ENCODE results near the gene C1orf226.

The C1orf226 gene

DNA sequence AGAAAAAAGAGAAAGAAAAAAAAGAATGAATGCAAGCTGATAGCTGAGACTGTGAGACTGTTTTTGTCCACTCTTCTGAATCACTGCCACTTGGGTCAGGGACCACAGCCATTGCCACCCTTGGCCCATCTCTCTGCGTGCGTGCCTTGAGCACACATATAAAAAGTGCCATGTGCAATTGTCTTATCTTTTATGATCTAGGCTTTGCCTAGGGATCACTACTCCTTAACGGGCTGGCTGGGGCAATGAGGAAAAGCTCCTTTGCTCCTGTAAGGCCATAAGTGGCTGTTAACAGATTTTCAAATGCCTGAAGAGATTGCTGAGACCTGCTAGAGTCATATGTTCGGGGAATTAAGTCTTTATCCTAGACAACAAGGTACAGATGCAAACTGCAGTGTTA lies 13.1 kb upstream of the C1orf226 start:
- TF ChIP-seq EP300 (IDR thresholded peaks at IDR 0.05; ENCODE audit: borderline replicate concordance), result no peak
- no peak for TF ChIP-seq RAD21 (IDR thresholded peaks at IDR 0.05; ENCODE audit: low read depth)
- TF ChIP-seq YY1 (IDR thresholded peaks at IDR 0.05; ENCODE audit: low read depth), result no peak
- no peak for TF ChIP-seq ZBTB7A (IDR thresholded peaks at IDR 0.05; ENCODE audit: low read depth)
- TF ChIP-seq, protein P1, sequence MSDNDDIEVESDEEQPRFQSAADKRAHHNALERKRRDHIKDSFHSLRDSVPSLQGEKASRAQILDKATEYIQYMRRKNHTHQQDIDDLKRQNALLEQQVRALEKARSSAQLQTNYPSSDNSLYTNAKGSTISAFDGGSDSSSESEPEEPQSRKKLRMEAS (IDR thresholded peaks at IDR 0.05), result no peak
- no peak for TF ChIP-seq NFIC (IDR thresholded peaks at IDR 0.05)
- TF ChIP-seq EGR1 (IDR thresholded peaks at IDR 0.05), result no peak

DNA sequence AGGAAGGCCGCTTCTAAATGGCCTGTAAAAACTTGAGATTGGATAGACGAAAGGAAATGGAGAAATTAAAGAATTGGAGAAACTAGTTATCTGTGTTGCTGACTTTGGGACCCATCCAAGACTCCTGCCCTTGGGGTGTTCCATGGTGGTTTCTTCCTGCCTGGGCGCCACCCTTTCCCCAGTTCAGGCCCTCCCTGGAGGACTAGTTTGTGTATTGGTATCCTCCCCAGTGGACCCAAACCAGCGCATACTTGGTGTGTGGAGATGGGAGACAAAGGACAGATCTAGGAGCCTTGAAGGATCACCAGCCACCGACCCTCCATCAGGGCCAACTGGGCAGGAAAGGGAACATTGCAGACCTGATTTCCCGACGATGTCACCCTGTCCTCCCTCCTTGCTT lies 12.0 kb upstream of the C1orf226 start:
- TF ChIP-seq, protein P2, sequence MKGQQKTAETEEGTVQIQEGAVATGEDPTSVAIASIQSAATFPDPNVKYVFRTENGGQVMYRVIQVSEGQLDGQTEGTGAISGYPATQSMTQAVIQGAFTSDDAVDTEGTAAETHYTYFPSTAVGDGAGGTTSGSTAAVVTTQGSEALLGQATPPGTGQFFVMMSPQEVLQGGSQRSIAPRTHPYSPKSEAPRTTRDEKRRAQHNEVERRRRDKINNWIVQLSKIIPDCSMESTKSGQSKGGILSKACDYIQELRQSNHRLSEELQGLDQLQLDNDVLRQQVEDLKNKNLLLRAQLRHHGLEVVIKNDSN (IDR thresholded peaks at IDR 0.05), result no peak
- no peak for TF ChIP-seq TAF1 (IDR thresholded peaks at IDR 0.05; ENCODE audit: low read depth)
- no peak for TF ChIP-seq YY1 (IDR thresholded peaks at IDR 0.05; ENCODE audit: low read depth)
- TF ChIP-seq EGR1 (IDR thresholded peaks at IDR 0.05), result no peak
- TF ChIP-seq, protein P1 (IDR thresholded peaks at IDR 0.05), result no peak
- TF ChIP-seq, protein P3, sequence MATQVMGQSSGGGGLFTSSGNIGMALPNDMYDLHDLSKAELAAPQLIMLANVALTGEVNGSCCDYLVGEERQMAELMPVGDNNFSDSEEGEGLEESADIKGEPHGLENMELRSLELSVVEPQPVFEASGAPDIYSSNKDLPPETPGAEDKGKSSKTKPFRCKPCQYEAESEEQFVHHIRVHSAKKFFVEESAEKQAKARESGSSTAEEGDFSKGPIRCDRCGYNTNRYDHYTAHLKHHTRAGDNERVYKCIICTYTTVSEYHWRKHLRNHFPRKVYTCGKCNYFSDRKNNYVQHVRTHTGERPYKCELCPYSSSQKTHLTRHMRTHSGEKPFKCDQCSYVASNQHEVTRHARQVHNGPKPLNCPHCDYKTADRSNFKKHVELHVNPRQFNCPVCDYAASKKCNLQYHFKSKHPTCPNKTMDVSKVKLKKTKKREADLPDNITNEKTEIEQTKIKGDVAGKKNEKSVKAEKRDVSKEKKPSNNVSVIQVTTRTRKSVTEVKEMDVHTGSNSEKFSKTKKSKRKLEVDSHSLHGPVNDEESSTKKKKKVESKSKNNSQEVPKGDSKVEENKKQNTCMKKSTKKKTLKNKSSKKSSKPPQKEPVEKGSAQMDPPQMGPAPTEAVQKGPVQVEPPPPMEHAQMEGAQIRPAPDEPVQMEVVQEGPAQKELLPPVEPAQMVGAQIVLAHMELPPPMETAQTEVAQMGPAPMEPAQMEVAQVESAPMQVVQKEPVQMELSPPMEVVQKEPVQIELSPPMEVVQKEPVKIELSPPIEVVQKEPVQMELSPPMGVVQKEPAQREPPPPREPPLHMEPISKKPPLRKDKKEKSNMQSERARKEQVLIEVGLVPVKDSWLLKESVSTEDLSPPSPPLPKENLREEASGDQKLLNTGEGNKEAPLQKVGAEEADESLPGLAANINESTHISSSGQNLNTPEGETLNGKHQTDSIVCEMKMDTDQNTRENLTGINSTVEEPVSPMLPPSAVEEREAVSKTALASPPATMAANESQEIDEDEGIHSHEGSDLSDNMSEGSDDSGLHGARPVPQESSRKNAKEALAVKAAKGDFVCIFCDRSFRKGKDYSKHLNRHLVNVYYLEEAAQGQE (IDR thresholded peaks at IDR 0.05; ENCODE audit: low read depth), result no peak
- TF ChIP-seq ZBTB7A (IDR thresholded peaks at IDR 0.05; ENCODE audit: low read depth), result no peak
- no peak for TF ChIP-seq TEAD4 (IDR thresholded peaks at IDR 0.05)
- TF ChIP-seq CEBPB (IDR thresholded peaks at IDR 0.05), result no peak
- TF ChIP-seq RAD21 (IDR thresholded peaks at IDR 0.05; ENCODE audit: low read depth), result no peak
- no peak for TF ChIP-seq CREB1 (IDR thresholded peaks at IDR 0.05; ENCODE audit: low read depth)

DNA sequence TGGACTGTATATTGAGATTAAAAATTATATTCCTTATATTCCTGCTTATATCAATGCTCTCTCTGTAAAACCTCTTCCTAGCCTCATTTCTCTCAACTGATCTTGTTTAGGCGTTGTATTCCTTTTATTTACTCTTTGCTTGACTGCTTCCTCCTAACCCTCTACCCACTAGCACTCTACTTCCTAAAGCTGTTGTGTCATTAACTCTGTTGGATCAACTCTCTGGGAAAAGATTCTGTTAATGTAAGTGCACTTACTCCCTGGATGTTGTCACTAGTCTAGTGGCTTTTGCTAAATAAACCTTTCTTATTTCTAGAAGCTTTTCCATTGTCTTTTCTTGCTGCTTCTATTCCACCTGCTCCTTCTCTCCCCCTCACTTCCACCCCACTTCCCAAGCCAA lies 11.4 kb upstream of the C1orf226 start:
- TF ChIP-seq TAF1 (IDR thresholded peaks at IDR 0.05; ENCODE audit: low read depth) (no peak), RAD21 (IDR thresholded peaks at IDR 0.05; ENCODE audit: low read depth) (no peak)

DNA sequence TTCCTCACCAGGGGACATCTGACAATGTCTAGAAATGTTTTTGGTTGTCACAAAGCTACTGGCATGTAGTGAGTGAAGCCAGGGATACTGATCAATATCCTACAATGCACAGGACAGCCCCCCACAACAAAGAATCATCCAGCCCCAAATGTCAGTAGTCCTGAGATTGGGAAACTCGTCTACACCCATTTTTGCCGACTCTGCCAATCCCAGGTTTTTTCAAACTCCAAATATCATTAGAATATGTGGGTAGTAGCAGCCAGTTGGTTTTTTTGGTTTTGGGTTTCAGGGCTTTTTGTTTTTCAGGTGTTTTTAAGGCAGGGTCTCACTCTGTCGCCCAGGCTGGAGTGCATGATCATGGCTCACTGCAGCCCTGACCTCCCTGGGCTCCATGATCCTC lies 10.8 kb upstream of the C1orf226 start:
- TF ChIP-seq CREB1 (IDR thresholded peaks at IDR 0.05; ENCODE audit: low read depth) (no peak), RAD21 (IDR thresholded peaks at IDR 0.05; ENCODE audit: low read depth) (no peak), EGR1 (IDR thresholded peaks at IDR 0.05) (no peak), EP300 (IDR thresholded peaks at IDR 0.05; ENCODE audit: borderline replicate concordance) (no peak), FOXM1 (IDR thresholded peaks at IDR 0.05; ENCODE audit: borderline replicate concordance, low read depth) (no peak), ZBTB7A (IDR thresholded peaks at IDR 0.05; ENCODE audit: low read depth) (no peak), TEAD4 (IDR thresholded peaks at IDR 0.05) (no peak), TCF12 (IDR thresholded peaks at IDR 0.05; ENCODE audit: low read depth) (no peak), YY1 (IDR thresholded peaks at IDR 0.05; ENCODE audit: low read depth) (no peak), TAF1 (IDR thresholded peaks at IDR 0.05; ENCODE audit: low read depth) (no peak), NFIC (IDR thresholded peaks at IDR 0.05) (no peak), CEBPB (IDR thresholded peaks at IDR 0.05) (no peak)
- TF ChIP-seq, protein P2 (IDR thresholded peaks at IDR 0.05), result no peak
- TF ChIP-seq, protein P1 (IDR thresholded peaks at IDR 0.05), result no peak
- TF ChIP-seq, protein P3 (IDR thresholded peaks at IDR 0.05; ENCODE audit: low read depth), result no peak

DNA sequence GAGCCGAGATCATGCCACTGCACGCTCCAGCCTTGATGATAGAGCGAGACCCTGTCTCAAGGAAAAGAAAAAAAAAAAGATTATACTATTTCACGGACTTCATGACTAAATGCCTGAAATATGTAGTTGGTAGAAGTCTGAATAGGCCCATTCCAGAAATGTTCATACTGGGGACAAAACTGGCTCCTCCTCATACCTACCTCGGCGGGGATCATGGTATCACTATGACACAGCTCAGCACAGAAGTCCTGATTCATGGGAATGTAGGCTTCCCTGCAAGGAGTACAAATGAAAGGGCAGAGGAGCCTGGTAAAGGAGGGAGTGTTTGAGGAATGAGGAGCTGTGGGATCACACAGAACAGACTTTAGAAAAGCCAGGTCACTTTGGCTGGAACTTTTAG lies 9.9 kb upstream of the C1orf226 start:
- TF ChIP-seq, protein P2 (IDR thresholded peaks at IDR 0.05), result no peak
- no peak for TF ChIP-seq TEAD4 (IDR thresholded peaks at IDR 0.05)
- no peak for TF ChIP-seq EGR1 (IDR thresholded peaks at IDR 0.05)
- no peak for TF ChIP-seq YY1 (IDR thresholded peaks at IDR 0.05; ENCODE audit: low read depth)
- TF ChIP-seq, protein P3 (IDR thresholded peaks at IDR 0.05; ENCODE audit: low read depth), result no peak
- no peak for TF ChIP-seq FOXM1 (IDR thresholded peaks at IDR 0.05; ENCODE audit: borderline replicate concordance, low read depth)
- no peak for TF ChIP-seq TAF1 (IDR thresholded peaks at IDR 0.05; ENCODE audit: low read depth)
- TF ChIP-seq CEBPB (IDR thresholded peaks at IDR 0.05), result no peak
- no peak for TF ChIP-seq CREB1 (IDR thresholded peaks at IDR 0.05; ENCODE audit: low read depth)
- TF ChIP-seq, protein P1 (IDR thresholded peaks at IDR 0.05), result no peak
- no peak for TF ChIP-seq EP300 (IDR thresholded peaks at IDR 0.05; ENCODE audit: borderline replicate concordance)
- TF ChIP-seq ZBTB7A (IDR thresholded peaks at IDR 0.05; ENCODE audit: low read depth), result no peak
- TF ChIP-seq RAD21 (IDR thresholded peaks at IDR 0.05; ENCODE audit: low read depth), result no peak
- TF ChIP-seq NFIC (IDR thresholded peaks at IDR 0.05), result no peak
- no peak for TF ChIP-seq TCF12 (IDR thresholded peaks at IDR 0.05; ENCODE audit: low read depth)
